GM18951 (cell line): ENCODE measurements around the gene RPAP2.

Source experiments
- POLR2A ChIP-seq: IDR thresholded peaks from 4 replicates; pipeline ENCODE4 v1.6.1; 2011; ENCODE audit warnings: mild to moderate bottlenecking; ENCODE audit not compliant: insufficient read length, insufficient read depth; ENCODE audit errors: extremely low read depth
- in situ Hi-C: fragments of 300-500 bp; cut with MboI; formaldehyde crosslinking; loops from one replicate; pipeline ENCODE4 v1.12.0; 2022; ENCODE audit warnings: low sequenced_read_pairs, mixed read lengths, inconsistent platforms; ENCODE audit not compliant: unreplicated experiment

Gene RPAP2

GRCh38 chr1:92306020-92306419 lies 7.2 kb downstream of the RPAP2 start:
- no peak for TF ChIP-seq POLR2A
- in situ Hi-C loops = no loop called here

- in situ Hi-C loops = no loop called here
- no peak for TF ChIP-seq POLR2A
Measured at GRCh38 chr1:92307980-92308379, 9.1 kb downstream of the RPAP2 start.

- in situ Hi-C loops = loop anchor here (10.0 kb wide), 1 partner anchor 155 kb away; no protein-coding TSS in a partner anchor
- no peak for TF ChIP-seq POLR2A
Measured at GRCh38 chr1:92310185-92310597, 11.3 kb downstream of the RPAP2 start.

- TF ChIP-seq POLR2A = no peak
- in situ Hi-C loops = loop anchor here (10.0 kb wide), 1 partner anchor 151 kb away; no protein-coding TSS in a partner anchor
Measured at GRCh38 chr1:92314024-92314423, 15.2 kb downstream of the RPAP2 start.

GRCh38 chr1:92315766-92316599 lies 17.1 kb downstream of the RPAP2 start:
- in situ Hi-C loops = loop anchor here (5.0 to 10.0 kb wide), 2 partner anchors 149 to 306 kb away; no protein-coding TSS in a partner anchor
- TF ChIP-seq POLR2A = no peak

- no peak for TF ChIP-seq POLR2A
- in situ Hi-C loops = loop anchor here (5.0 to 10.0 kb wide), 2 partner anchors 147 to 304 kb away; no protein-coding TSS in a partner anchor
Measured at GRCh38 chr1:92317836-92318493, 19.1 kb downstream of the RPAP2 start.

GRCh38 chr1:92323473-92324453 lies 24.9 kb downstream of the RPAP2 start:
- in situ Hi-C loops = no loop called here
- no peak for TF ChIP-seq POLR2A

- in situ Hi-C loops = no loop called here
- no peak for TF ChIP-seq POLR2A
Measured at GRCh38 chr1:92324784-92325183, 25.9 kb downstream of the RPAP2 start.

- TF ChIP-seq POLR2A = no peak
- in situ Hi-C loops = no loop called here
Measured at GRCh38 chr1:92326681-92327080, 27.8 kb downstream of the RPAP2 start.

GRCh38 chr1:92327794-92328193 lies 28.9 kb downstream of the RPAP2 start:
- in situ Hi-C loops = no loop called here
- no peak for TF ChIP-seq POLR2A

- in situ Hi-C loops = no loop called here
- no peak for TF ChIP-seq POLR2A
Measured at GRCh38 chr1:92329347-92330129, 30.7 kb downstream of the RPAP2 start.

- in situ Hi-C loops = no loop called here
- no peak for TF ChIP-seq POLR2A
Measured at GRCh38 chr1:92333668-92334067, 34.8 kb downstream of the RPAP2 start.
